ENCODE measurements around the gene PLEKHH1.

DNA sequence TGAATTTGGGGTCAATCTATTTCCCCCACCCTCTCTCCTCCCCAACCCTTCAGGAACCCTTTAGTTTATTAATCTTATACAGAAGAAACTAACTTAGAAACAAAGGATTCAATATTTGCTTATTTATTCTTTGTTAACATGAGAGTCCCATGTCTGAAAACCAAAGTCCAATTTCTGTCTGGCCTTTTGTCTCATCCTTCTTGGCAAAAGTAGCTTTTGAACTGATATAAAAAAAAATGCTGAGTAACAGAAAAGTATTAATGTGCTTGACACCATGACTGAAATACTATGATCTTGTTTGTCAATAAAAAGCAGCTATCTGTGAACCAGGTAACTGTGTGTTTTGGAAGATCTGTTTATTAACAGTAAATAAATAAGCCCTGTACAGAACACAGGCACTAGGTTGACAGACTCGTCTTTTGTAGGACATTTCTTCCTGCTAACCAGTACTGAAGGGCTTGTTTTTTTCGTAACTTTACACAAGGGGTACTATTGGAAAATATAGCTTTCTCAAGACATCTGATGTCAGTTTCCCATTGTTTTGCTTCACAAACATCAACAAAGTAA is 56.2 kb downstream of the PLEKHH1 start:
- TF ChIP-seq, protein P1, sequence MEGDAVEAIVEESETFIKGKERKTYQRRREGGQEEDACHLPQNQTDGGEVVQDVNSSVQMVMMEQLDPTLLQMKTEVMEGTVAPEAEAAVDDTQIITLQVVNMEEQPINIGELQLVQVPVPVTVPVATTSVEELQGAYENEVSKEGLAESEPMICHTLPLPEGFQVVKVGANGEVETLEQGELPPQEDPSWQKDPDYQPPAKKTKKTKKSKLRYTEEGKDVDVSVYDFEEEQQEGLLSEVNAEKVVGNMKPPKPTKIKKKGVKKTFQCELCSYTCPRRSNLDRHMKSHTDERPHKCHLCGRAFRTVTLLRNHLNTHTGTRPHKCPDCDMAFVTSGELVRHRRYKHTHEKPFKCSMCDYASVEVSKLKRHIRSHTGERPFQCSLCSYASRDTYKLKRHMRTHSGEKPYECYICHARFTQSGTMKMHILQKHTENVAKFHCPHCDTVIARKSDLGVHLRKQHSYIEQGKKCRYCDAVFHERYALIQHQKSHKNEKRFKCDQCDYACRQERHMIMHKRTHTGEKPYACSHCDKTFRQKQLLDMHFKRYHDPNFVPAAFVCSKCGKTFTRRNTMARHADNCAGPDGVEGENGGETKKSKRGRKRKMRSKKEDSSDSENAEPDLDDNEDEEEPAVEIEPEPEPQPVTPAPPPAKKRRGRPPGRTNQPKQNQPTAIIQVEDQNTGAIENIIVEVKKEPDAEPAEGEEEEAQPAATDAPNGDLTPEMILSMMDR (IDR thresholded peaks at IDR 0.05; ENCODE audit: insufficient read depth, low read depth, low read length) = no peak
- TF ChIP-seq EZH2 (IDR thresholded peaks at IDR 0.05; ENCODE audit: insufficient read depth, low read length) = no peak
